DND-41 (cell line): Measurements from ENCODE around the gene STK11.

Experiments
- ATAC-seq: fragments of 200-7000 bp; cut with Tn5 transposase; 3 replicates; pipeline ENCODE4 v1.9.1; 2021; ENCODE audit warnings: low read depth; ENCODE audit not compliant: insufficient read depth
- DNase-seq: peaks from one replicate; pipeline ENCODE4 v3.0.0-alpha.2; 2020
- H2AFZ ChIP-seq: 2 replicates; pipeline ENCODE4 v1.6.0; 2012; ENCODE audit warnings: low read depth, low read length
- H3K27ac ChIP-seq: 2 replicates; pipeline ENCODE4 v1.5.1; 2012; ENCODE audit warnings: low read length, inconsistent platforms
- H3K27me3 ChIP-seq: fragments of 200-600 bp; sonication (generic); 2 replicates; pipeline ENCODE4 v1.6.0; 2012; ENCODE audit warnings: low read length, mild to moderate bottlenecking, inconsistent platforms; ENCODE audit not compliant: insufficient read depth, poor library complexity
- H3K36me3 ChIP-seq: 2 replicates; pipeline ENCODE4 v1.5.1; 2012; ENCODE audit warnings: low read length, inconsistent platforms; ENCODE audit not compliant: insufficient read depth
- H3K4me1 ChIP-seq: 2 replicates; pipeline ENCODE4 v1.5.1; 2012; ENCODE audit warnings: mild to moderate bottlenecking, low read length; ENCODE audit not compliant: insufficient read depth
- H3K4me2 ChIP-seq: 2 replicates; pipeline ENCODE4 v1.6.0; 2012; ENCODE audit warnings: mild to moderate bottlenecking, moderate library complexity, low read length, inconsistent platforms; ENCODE audit not compliant: insufficient read depth
- H3K4me3 ChIP-seq, 2 experiments: fragments of 200-600 bp in 1 of 2; shearing (Covaris generic) in 1 of 2; 2 replicates each; pipeline ENCODE4 v1.5.1; 2012 to 2016; ENCODE audit warnings: inconsistent platforms in 2 of 2, low read length in 2 of 2, mild to moderate bottlenecking in 2 of 2, low read depth in 1 of 2, moderate library complexity in 1 of 2
- H3K79me2 ChIP-seq: 2 replicates; pipeline ENCODE4 v1.6.0; 2012; ENCODE audit warnings: low read length, inconsistent platforms; ENCODE audit not compliant: insufficient read depth
- H3K9ac ChIP-seq: 2 replicates; pipeline ENCODE4 v1.6.0; 2012; ENCODE audit warnings: low read depth, mild to moderate bottlenecking, inconsistent platforms, low read length, moderate library complexity
- H3K9me3 ChIP-seq: 2 replicates; pipeline ENCODE4 v1.5.1; 2012; ENCODE audit warnings: low read length, moderate library complexity, mild to moderate bottlenecking, inconsistent platforms; ENCODE audit not compliant: insufficient read depth, severe bottlenecking
- H4K20me1 ChIP-seq: 2 replicates; pipeline ENCODE4 v1.6.0; 2012; ENCODE audit warnings: low read length; ENCODE audit not compliant: insufficient read depth
- CTCF ChIP-seq: IDR thresholded peaks from 2 replicates; pipeline ENCODE4 v1.5.1; 2012; ENCODE audit warnings: borderline replicate concordance, low read length, moderate library complexity, mild to moderate bottlenecking; ENCODE audit not compliant: poor library complexity, severe bottlenecking; ENCODE audit errors: extremely low read depth
- EZH2 ChIP-seq: IDR thresholded peaks from 3 replicates; pipeline ENCODE4 v1.6.1; 2012; ENCODE audit warnings: borderline replicate concordance, low read depth, mild to moderate bottlenecking, moderate library complexity, low read length, inconsistent platforms; ENCODE audit not compliant: severe bottlenecking

Gene STK11

GRCh38 chr19:1225440-1226226 is 20.1 kb downstream of the STK11 start:
- ATAC-seq (no peak), DNase-seq (no peak)
- TF ChIP-seq CTCF (no peak), EZH2 (no peak)
- Histone ChIP-seq H3K4me3 (no peak overlapping the region), H3K79me2 (no peaks in the 10 kb centered on the region), H3K4me1 (no peaks in the 10 kb centered on the region), H3K4me2 (no peak overlapping the region), H4K20me1 (peaks cover 23% of the 10 kb centered on the region), H3K9ac (no peak overlapping the region), H2AFZ (no peak overlapping the region), H3K36me3 (peaks cover 69% of the 10 kb centered on the region), H3K27ac (no peak overlapping the region), H3K27me3 (no peaks in the 10 kb centered on the region), H3K9me3 (no peaks in the 10 kb centered on the region)

- no peaks in the 10 kb centered on the region for H3K27me3 ChIP-seq
- no peak for TF ChIP-seq CTCF
- no peak for TF ChIP-seq EZH2
- ATAC-seq = no peak
- H3K9me3 ChIP-seq = no peaks in the 10 kb centered on the region
- no peak overlapping the region for H3K4me3 ChIP-seq
- no peak overlapping the region for H3K9ac ChIP-seq
- H3K27ac ChIP-seq = no peak overlapping the region
- H3K4me1 ChIP-seq = no peaks in the 10 kb centered on the region
- H3K36me3 ChIP-seq = peaks cover 63% of the 10 kb centered on the region
- DNase-seq = no peak
- H3K4me2 ChIP-seq = no peak overlapping the region
- no peak overlapping the region for H2AFZ ChIP-seq
- peaks cover 18% of the 10 kb centered on the region for H4K20me1 ChIP-seq
- H3K79me2 ChIP-seq = no peaks in the 10 kb centered on the region
These were observed 20.6 kb downstream of the STK11 start for GRCh38 chr19:1226227-1226518.

- no peak overlapping the region for H3K4me3 ChIP-seq
- no peak overlapping the region for H2AFZ ChIP-seq
- no peak for DNase-seq
- no peak for ATAC-seq
- H3K9ac ChIP-seq = no peak overlapping the region
- H3K79me2 ChIP-seq = no peaks in the 10 kb centered on the region
- H3K4me2 ChIP-seq = no peak overlapping the region
- TF ChIP-seq CTCF = no peak
- TF ChIP-seq EZH2 = no peak
- no peaks in the 10 kb centered on the region for H3K4me1 ChIP-seq
- peaks cover 17% of the 10 kb centered on the region for H4K20me1 ChIP-seq
- no peaks in the 10 kb centered on the region for H3K9me3 ChIP-seq
- peaks cover 58% of the 10 kb centered on the region for H3K36me3 ChIP-seq
- H3K27me3 ChIP-seq = no peaks in the 10 kb centered on the region
- no peak overlapping the region for H3K27ac ChIP-seq
These were observed 21.1 kb downstream of the STK11 start for GRCh38 chr19:1226522-1227303.
